ENCODE data around the gene SH3GLB1. TPM values are rescaled to one million over a fixed set of nuclear protein-coding genes. Genes with fewer than 3 reads are reported as not detected.

Gene SH3GLB1
- total and polyA plus RNA-seq, 2 of the 13 experiments (the other 11 are each of a cell fraction or from before 2014, with no cell fraction given), result 26.0 to 41.5 TPM

DNA sequence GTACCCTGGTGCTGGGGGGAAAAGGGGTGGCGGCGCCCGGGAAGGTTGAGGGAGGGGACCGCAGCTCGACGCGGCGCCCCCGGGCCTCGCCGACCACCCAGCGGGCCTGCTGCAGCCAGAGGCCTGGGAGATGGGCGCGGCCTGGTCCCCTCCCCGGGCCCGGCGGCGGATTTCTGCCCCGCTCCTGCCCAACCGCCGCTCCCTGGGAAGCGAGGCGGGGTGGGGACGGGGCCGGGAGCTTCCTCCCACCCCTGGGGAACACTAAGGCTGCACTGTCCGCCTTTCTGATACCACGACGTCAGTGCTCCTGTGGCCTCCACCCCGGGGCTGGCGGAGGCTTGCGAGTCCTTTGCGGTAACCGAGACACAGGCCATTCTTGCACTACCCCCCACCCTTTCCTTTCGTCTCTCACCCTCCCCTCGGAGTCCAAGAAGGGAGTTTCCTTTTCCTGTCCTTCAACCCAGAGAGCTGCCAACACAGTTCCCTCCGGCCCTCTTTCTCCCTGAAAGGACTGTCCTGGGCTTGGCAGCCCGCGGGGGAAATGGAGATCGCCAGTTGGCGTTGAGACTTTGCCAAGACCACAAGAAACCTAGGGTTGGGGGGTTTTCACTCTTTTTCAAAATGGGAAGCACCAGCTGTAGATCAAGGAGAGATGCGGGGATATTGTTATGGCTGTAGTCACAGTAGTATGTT is 742 bp downstream of the SH3GLB1 start (continued):
- TF ChIP-seq, protein P1, sequence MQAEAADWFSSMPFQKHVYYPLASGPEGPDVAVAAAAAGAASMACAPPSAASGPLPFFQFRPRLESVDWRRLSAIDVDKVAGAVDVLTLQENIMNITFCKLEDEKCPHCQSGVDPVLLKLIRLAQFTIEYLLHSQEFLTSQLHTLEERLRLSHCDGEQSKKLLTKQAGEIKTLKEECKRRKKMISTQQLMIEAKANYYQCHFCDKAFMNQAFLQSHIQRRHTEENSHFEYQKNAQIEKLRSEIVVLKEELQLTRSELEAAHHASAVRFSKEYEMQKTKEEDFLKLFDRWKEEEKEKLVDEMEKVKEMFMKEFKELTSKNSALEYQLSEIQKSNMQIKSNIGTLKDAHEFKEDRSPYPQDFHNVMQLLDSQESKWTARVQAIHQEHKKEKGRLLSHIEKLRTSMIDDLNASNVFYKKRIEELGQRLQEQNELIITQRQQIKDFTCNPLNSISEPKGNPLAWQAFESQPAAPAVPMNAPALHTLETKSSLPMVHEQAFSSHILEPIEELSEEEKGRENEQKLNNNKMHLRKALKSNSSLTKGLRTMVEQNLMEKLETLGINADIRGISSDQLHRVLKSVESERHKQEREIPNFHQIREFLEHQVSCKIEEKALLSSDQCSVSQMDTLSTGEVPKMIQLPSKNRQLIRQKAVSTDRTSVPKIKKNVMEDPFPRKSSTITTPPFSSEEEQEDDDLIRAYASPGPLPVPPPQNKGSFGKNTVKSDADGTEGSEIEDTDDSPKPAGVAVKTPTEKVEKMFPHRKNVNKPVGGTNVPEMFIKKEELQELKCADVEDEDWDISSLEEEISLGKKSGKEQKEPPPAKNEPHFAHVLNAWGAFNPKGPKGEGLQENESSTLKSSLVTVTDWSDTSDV (CRISPR knock-in tag; IDR thresholded peaks at IDR 0.05), result no peak
- no peak for TF ChIP-seq ZFP1 (CRISPR knock-in tag; IDR thresholded peaks at IDR 0.05)
- 0 out of 2 replicates have a peak, but pooled peaks have one; percentile 33 for TF ChIP-seq SIN3A (IDR thresholded peaks at IDR 0.05; ENCODE audit: borderline replicate concordance, low read depth, low read length)
- TF ChIP-seq ZNF180 (CRISPR knock-in tag; IDR thresholded peaks at IDR 0.05; ENCODE audit: borderline replicate concordance, low read depth), result no peak
- TF ChIP-seq POLR2A (IDR thresholded peaks at IDR 0.05; ENCODE audit: insufficient read depth in 1 of 2, low read depth in 2 of 2, low read length in 2 of 2), result no peak
- TF ChIP-seq, protein P2, sequence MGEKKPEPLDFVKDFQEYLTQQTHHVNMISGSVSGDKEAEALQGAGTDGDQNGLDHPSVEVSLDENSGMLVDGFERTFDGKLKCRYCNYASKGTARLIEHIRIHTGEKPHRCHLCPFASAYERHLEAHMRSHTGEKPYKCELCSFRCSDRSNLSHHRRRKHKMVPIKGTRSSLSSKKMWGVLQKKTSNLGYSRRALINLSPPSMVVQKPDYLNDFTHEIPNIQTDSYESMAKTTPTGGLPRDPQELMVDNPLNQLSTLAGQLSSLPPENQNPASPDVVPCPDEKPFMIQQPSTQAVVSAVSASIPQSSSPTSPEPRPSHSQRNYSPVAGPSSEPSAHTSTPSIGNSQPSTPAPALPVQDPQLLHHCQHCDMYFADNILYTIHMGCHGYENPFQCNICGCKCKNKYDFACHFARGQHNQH (CRISPR knock-in tag; IDR thresholded peaks at IDR 0.05), result no peak; the same call in 1 of the 2 replicates
- TF ChIP-seq AKAP8 (CRISPR knock-in tag; IDR thresholded peaks at IDR 0.05), result no peak; the same call in 1 of the 2 replicates
- TF ChIP-seq MAF1 (CRISPR knock-in tag; IDR thresholded peaks at IDR 0.05; ENCODE audit: borderline replicate concordance), result no peak
- no peak; the same call in 1 of the 2 replicates for TF ChIP-seq ZC3H13 (CRISPR knock-in tag; IDR thresholded peaks at IDR 0.05)
- no peak for TF ChIP-seq PAWR (CRISPR knock-in tag; IDR thresholded peaks at IDR 0.05; ENCODE audit: borderline replicate concordance)
- TF ChIP-seq, protein P3, sequence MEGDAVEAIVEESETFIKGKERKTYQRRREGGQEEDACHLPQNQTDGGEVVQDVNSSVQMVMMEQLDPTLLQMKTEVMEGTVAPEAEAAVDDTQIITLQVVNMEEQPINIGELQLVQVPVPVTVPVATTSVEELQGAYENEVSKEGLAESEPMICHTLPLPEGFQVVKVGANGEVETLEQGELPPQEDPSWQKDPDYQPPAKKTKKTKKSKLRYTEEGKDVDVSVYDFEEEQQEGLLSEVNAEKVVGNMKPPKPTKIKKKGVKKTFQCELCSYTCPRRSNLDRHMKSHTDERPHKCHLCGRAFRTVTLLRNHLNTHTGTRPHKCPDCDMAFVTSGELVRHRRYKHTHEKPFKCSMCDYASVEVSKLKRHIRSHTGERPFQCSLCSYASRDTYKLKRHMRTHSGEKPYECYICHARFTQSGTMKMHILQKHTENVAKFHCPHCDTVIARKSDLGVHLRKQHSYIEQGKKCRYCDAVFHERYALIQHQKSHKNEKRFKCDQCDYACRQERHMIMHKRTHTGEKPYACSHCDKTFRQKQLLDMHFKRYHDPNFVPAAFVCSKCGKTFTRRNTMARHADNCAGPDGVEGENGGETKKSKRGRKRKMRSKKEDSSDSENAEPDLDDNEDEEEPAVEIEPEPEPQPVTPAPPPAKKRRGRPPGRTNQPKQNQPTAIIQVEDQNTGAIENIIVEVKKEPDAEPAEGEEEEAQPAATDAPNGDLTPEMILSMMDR (CRISPR knock-in tag; IDR thresholded peaks at IDR 0.05), result no peak
- no peak for TF ChIP-seq HNF4G (IDR thresholded peaks at IDR 0.05; ENCODE audit: borderline replicate concordance, low read depth, low read length)
- no peak; the same call in 1 of the 2 replicates for TF ChIP-seq HNF4G (CRISPR knock-in tag; IDR thresholded peaks at IDR 0.05; ENCODE audit: borderline replicate concordance, low read depth)
- no peak for TF ChIP-seq DNMT1 (CRISPR knock-in tag; IDR thresholded peaks at IDR 0.05)
- no peak for TF ChIP-seq ZNF713 (CRISPR knock-in tag; IDR thresholded peaks at IDR 0.05)
- no peak for TF ChIP-seq ZSCAN12 (CRISPR knock-in tag; IDR thresholded peaks at IDR 0.05)
- TF ChIP-seq MAFF (IDR thresholded peaks at IDR 0.05; ENCODE audit: low read depth, low read length), result no peak
- TF ChIP-seq ZNF781 (CRISPR knock-in tag; IDR thresholded peaks at IDR 0.05; ENCODE audit: borderline replicate concordance, not compliant biosample characterization), result no peak
- no peak for TF ChIP-seq IKZF1 (IDR thresholded peaks at IDR 0.05)
- TF ChIP-seq PPARG (CRISPR knock-in tag; conservative IDR thresholded peaks at IDR 0.05), result 0 out of 2 replicates have a peak, but pooled peaks have one; percentile 15
- no peak for TF ChIP-seq NR2F2 (IDR thresholded peaks at IDR 0.05; ENCODE audit: borderline replicate concordance, low read depth)
- TF ChIP-seq FOSL1 (CRISPR knock-in tag; IDR thresholded peaks at IDR 0.05; ENCODE audit: borderline replicate concordance), result no peak
- TF ChIP-seq, protein P4, sequence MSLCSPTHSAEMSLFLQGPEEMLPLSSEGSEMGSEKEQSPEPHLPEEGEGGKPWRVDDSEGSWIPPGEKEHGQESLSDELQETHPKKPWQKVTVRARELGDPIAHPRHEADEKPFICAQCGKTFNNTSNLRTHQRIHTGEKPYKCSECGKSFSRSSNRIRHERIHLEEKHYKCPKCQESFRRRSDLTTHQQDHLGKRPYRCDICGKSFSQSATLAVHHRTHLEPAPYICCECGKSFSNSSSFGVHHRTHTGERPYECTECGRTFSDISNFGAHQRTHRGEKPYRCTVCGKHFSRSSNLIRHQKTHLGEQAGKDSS (CRISPR knock-in tag; IDR thresholded peaks at IDR 0.05; ENCODE audit: borderline replicate concordance, low read depth), result 0 out of 2 replicates have a peak, but pooled peaks have one; percentile 28
- no peak for TF ChIP-seq REL (CRISPR knock-in tag; conservative IDR thresholded peaks at IDR 0.05)
- no peak for TF ChIP-seq ATF7 (IDR thresholded peaks at IDR 0.05)
- no peak for TF ChIP-seq ATF7 (CRISPR knock-in tag; IDR thresholded peaks at IDR 0.05)
